NCI-H2196 (cell line): ENCODE results near the gene SHH.
"Not testable (repeated sequence)": the region's sequence is repeated elsewhere in the genome, so short reads cannot be mapped to it uniquely, and the experiment has no call there.

Experiments used
- DNase-seq: peaks from one replicate; lab custom pipeline; 2025; ENCODE audit not compliant: unreplicated experiment; lab: John Stamatoyannopoulos, UW

The SHH gene

GRCh38 chr7:155843426-155844018 is 31.3 kb upstream of the SHH start:
- DNase-seq: no peak

- DNase-seq: no peak
Observed at GRCh38 chr7:155842496-155843265, 30.4 kb upstream of the SHH start.

- DNase-seq: no peak
Observed at GRCh38 chr7:155840909-155841308, 28.6 kb upstream of the SHH start.

- no peak for DNase-seq
Observed at GRCh38 chr7:155840262-155840885, 28.1 kb upstream of the SHH start.

- DNase-seq: no peak
Observed at GRCh38 chr7:155839461-155839860, 27.2 kb upstream of the SHH start.

GRCh38 chr7:155838312-155838711 is 26.0 kb upstream of the SHH start:
- not testable (repeated sequence) for DNase-seq

GRCh38 chr7:155837126-155837479 is 24.8 kb upstream of the SHH start:
- no peak for DNase-seq

- no peak for DNase-seq
Observed at GRCh38 chr7:155836216-155837125, 24.2 kb upstream of the SHH start.

GRCh38 chr7:155835446-155836215 is 23.4 kb upstream of the SHH start:
- DNase-seq: no peak

GRCh38 chr7:155834486-155835048 is 22.3 kb upstream of the SHH start:
- no peak for DNase-seq

- no peak for DNase-seq
Observed at GRCh38 chr7:155833651-155834050, 21.4 kb upstream of the SHH start.

- no peak for DNase-seq
Observed at GRCh38 chr7:155832581-155832981, 20.3 kb upstream of the SHH start.

- DNase-seq: no peak
Observed at GRCh38 chr7:155831807-155832524, 19.7 kb upstream of the SHH start.

- DNase-seq: no peak
Observed at GRCh38 chr7:155830961-155831806, 18.9 kb upstream of the SHH start.

GRCh38 chr7:155829796-155830470 is 17.7 kb upstream of the SHH start:
- no peak for DNase-seq

- DNase-seq: no peak
Observed at GRCh38 chr7:155825336-155825735, 13.1 kb upstream of the SHH start.

- no peak for DNase-seq
Observed at GRCh38 chr7:155824227-155824886, 12.1 kb upstream of the SHH start.

- DNase-seq: no peak
Observed at GRCh38 chr7:155821851-155822250, 9.6 kb upstream of the SHH start.
